Inflammatory macrophage treated with lipopolysaccharide for 1 hour (primary cell): Measurements from ENCODE around the gene C4orf51.

Source experiments
- DNase-seq, 2 donors: peaks; one replicate each; pipeline ENCODE4 v3.0.0-alpha.2; 2020 to 2022

The C4orf51 gene

GRCh38 chr4:145716200-145716599 is 36.3 kb downstream of the C4orf51 start:
- no peak for DNase-seq

DNA sequence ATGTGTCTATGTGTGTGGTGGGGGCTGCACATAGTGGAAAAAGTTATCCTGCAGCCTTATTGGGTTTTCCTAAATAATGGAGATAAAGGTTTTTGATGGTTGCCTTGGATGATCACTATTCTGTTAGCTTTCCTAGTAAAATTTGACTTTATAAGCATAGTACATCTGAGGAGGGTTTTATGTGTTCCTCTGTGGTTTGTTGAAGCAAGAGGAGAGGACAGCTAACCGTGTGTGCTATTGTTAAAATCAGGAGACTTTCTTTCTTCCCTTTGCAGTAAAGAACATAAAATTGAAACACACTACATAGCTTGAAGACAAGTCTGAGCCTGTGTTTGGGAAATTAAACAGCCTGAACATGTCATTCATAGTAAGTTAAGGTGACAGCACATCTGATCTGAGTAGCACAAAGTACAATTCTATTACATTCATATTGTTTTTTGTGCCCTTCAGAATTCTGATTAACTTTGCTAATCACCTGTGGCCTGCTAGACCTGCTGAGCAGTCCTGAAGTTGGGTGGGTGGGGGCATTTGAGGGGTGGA is 36.8 kb downstream of the C4orf51 start:
- DNase-seq = no peak

- DNase-seq = peak in 1 of 2 donors; percentile 43
Measured at GRCh38 chr4:145719752-145720624, 40.0 kb downstream of the C4orf51 start.

DNA sequence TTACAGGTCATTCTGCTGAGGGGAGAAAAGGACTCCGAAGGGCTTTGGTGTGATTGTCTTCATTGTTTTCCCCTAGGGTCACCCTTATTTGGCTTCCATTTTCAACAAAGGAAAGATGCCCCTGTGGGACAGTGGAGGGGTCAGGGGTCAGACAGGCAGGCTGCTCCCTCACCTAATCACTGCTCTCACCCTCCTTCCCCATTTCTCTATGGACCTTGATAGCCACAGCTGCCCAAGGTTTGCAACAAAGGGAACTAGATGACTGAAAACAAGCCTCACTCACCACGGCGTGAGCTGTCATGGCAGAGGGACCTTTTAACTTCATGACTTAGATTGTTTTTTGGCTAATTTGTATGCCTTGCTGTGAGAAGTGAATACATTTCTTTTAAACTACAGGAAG is 40.7 kb downstream of the C4orf51 start:
- DNase-seq = no peak

DNA sequence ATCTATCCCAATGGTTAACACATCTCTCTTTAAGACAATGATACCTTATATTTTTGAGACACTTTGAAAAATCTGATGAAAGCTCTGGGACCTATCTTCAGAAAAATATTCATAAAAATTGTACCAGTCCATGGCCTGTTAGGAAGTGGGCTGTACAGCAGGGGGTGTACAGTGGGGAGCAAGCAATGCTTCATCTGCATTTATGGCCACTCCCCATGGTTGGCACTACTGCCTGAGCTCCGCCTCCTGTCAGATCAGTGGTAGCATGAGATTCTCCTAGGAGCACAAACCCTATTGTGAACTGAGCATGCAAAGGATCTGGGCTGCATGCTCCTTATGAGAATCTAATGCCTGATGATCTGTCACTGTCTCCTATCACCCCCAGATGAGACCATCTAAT is 42.6 kb downstream of the C4orf51 start:
- no peak for DNase-seq

DNA sequence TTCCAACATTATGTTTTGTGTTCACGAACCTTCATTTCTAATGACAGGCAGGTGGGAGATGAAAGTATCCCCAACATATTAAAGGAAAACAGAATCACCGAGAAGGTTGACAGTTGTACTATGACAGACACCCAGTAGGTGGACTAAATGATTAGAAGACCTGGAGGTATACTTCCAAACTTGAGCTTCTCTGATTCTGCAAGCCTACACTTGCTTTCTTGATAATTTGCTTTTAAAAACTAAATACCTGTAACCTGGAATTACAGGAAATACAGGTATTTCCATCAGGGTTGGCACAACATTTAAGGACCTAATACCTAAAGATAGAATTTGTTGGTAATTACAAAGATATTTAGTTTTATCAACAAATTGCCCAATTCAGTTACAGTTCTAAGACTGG is 43.4 kb downstream of the C4orf51 start:
- DNase-seq = no peak

DNA sequence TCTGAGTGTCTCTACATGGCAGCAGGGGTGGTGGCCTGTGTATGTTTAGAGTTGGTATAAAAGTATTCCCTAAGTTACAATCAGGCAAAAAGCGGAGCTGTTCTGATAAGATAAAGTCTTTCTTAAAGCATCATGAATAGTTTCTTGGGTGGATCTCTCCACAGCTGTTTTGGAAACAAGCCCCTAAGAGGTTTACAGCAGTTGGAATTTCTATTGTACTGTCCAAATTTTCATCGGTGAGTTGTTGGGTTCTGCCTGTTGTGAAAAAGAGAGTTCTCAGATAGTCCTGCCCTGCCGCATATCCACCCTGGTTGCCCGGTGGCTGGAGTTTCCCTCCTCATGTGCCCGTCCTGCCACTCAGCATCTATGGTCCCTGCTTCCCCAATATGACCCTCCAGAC is 50.1 kb downstream of the C4orf51 start:
- DNase-seq = no peak

DNA sequence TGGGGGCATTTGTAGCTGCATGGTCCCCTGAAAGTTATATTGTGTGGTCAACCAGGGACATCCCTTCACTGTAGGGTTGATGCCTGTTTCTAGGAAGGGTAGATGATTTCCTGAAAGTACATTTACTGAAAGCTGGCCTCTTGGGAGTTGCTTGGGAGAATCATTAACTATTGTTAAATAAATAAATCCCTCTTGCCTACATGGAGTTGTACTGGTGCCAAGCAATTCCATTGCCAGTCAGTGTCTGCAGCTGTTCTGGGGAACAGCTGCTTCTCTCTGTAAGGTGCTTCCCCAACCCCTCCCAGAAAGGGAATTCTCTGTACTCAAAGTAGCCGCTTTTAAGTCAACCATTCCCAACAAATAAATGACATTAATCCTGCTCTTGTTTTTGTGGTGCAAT is 51.1 kb downstream of the C4orf51 start:
- DNase-seq = no peak

DNA sequence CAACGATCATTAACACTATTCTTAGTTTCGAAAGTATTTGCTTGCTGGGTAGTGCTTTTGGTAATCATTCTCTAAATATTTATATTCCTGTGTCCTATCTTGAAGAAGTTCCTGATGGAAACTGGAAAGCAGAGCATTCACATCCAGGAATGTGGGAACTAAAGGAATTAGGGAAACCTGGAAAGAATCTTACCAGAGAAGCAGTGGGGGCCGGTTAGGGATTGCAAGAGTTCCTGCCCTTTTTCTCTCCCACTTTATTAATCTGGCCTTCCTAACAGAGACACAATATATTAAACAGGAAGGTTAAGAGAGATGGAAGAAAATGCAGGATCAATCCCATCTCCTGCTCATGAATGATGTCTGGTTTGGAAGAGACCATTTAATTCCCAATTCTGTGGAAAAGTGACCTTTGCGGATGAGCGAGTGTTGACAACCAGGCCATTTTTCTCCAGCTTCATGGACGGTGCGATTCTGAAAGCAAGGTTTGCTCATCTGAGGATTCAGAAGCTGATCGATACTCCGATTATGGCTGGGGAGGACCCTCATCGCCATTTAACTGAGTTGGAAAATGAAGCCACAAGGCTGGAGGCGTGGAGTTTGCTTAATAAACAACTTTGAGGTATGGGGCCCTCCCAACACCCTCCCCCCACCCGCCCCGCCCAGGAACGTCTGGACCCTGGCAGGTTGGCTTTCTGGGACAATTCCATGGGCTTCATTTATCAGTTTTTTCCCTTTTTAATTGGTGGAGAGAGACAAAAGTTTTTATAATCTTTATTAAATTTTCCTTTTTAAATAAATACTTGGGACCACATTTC is 52.3 kb downstream of the C4orf51 start:
- no peak for DNase-seq

GRCh38 chr4:145732895-145733880 is 53.2 kb downstream of the C4orf51 start:
- peak; percentile 52 to 72 for DNase-seq

DNA sequence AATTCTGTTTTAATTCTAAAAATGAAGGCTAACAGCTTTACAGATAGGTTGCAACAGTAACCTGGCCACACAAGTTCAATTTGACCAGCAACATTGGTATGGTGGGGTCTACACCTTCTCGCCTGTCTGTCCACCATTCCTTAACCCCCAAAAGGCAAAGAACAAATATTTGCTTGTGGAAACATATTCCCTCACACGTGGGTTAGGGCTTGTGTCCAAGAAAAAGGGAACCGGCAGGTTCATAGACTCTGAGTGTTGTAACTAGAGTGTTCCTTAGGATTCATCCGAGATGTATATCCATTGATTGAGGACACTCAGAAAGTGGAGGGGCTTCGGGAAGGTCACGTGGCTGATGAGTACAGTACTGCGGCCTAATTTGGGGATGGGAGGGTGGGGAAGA is 54.1 kb downstream of the C4orf51 start:
- DNase-seq = no peak

GRCh38 chr4:145734576-145735346 is 54.8 kb downstream of the C4orf51 start:
- DNase-seq = no peak

GRCh38 chr4:145735347-145735675 is 55.4 kb downstream of the C4orf51 start:
- no peak for DNase-seq

DNA sequence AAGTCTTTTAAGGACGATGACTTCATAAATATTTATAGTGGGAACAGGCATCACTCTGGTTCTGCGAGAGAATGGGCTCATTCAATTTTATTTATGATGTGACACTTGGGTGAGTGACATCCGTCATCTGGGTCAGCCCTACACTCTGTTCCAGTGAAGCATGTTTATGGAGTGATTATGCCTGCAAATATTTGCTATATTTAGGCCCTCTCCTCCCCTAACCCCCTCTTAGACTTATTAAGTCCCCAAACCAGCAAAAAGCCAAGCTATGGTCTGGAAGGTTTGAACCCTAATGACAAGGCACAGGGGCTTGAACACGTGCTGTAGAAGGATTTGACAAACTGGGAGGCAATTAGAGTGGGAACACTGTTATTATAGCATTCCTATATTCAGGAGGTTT is 55.9 kb downstream of the C4orf51 start:
- no peak for DNase-seq

- DNase-seq = no peak
Measured at GRCh38 chr4:145736241-145736831, 56.4 kb downstream of the C4orf51 start.

GRCh38 chr4:145739845-145740244 is 59.9 kb downstream of the C4orf51 start:
- DNase-seq = no peak

GRCh38 chr4:145740806-145741205 is 60.9 kb downstream of the C4orf51 start:
- DNase-seq = no peak

- no peak for DNase-seq
Measured at GRCh38 chr4:145743641-145744040, 63.7 kb downstream of the C4orf51 start.

DNA sequence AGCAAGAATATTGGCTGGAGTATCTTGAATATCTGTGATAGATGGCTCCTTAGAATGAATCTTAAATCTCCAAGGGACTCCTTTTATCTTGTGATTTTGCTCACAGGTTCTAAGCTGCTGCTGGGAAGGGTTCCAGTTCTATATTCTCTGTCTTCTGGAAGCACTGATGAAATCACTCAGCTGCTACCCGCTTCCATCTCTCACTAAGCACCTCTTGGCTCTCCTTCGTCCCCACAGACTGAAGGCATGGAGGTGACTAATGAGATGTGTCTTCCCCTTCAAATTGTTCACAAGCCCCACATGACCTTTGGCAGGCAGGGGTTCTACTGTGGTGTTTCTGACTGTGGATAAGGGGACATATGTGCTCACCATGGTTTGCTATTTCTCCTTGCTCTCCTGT is 75.9 kb downstream of the C4orf51 start:
- DNase-seq = no peak

DNA sequence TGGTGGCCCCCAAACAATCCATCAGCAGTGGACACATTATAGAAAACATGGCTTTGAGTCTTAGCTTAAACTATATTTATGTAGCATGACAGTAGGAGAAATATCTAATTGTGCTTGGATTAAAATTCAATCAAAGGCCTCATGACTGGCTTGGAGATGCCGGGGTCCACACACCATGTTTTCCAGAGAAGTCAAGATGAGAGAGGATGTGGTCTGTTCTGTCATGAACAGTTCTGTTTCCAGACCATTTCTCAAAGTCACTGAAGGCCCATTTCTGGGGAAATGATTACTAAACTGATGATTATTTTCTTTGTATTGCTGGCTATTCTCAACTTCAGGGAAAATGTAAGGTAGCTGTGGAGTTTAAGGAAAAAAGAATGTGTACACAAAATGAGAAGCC is 76.3 kb downstream of the C4orf51 start:
- DNase-seq = no peak

DNA sequence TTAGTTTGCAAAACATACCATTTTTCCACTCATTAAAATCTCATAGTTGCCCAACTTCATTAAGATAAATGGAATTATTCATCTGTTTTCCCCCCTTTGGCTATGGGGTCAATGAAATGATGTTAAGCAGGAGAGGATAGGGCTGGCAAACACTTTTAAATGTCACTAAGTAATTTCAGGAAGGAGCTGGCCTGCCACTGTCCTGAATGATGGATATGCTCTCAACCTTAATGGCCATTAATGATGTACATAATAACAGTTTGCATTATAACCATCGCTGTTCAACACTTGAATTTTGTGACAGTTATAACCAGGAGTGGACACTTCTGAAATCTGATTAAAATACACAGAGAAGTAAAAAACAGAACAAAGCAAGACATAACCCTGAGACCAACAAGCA is 77.2 kb downstream of the C4orf51 start:
- no peak for DNase-seq

GRCh38 chr4:145760176-145760575 is 80.2 kb downstream of the C4orf51 start:
- DNase-seq = no peak
